Keratinocyte (primary cell): ENCODE measurements around the gene CPNE7. TPM values are rescaled to one million over a fixed set of nuclear protein-coding genes. Genes with fewer than 3 reads are reported as not detected.

Experiments used
- DNase-seq: peaks from one replicate; pipeline ENCODE4 v3.0.0-alpha.2; 2011; ENCODE audit warnings: low read depth, missing footprints, low spot score
- FAIRE-seq: peaks from 2 replicates; lab custom pipeline; 2011; peaks lifted over from hg19 to GRCh38; lab: Jason Lieb, UNC
- H2AFZ ChIP-seq: 2 replicates; pipeline ENCODE4 v1.6.0; 2012; ENCODE audit warnings: low read length, control low read depth, inconsistent platforms; ENCODE audit not compliant: control insufficient read depth
- H3K27ac ChIP-seq: 2 replicates; pipeline ENCODE4 v1.5.1; 2011; ENCODE audit warnings: low read length; ENCODE audit not compliant: control insufficient read depth, insufficient read depth
- H3K27me3 ChIP-seq: 3 replicates; pipeline ENCODE4 v1.6.0; 2011; ENCODE audit warnings: low read length; ENCODE audit not compliant: control insufficient read depth, insufficient read depth; ENCODE audit errors: extremely low read depth
- H3K36me3 ChIP-seq, 2 experiments: 2 replicates in 1 of 2; 3 replicates in 1 of 2; pipeline ENCODE4 v1.5.1; 2011; ENCODE audit warnings: low read length in 2 of 2, mild to moderate bottlenecking in 1 of 2; ENCODE audit not compliant: control insufficient read depth in 2 of 2, insufficient read depth in 2 of 2; ENCODE audit errors: extremely low read depth in 1 of 2
- H3K4me1 ChIP-seq: 3 replicates; pipeline ENCODE4 v1.5.1; 2011; ENCODE audit warnings: low read length; ENCODE audit not compliant: control insufficient read depth, insufficient read depth; ENCODE audit errors: extremely low read depth
- H3K4me2 ChIP-seq: 3 replicates; pipeline ENCODE4 v1.6.0; 2011; ENCODE audit warnings: low read depth, low read length; ENCODE audit not compliant: control insufficient read depth, insufficient read depth; ENCODE audit errors: extremely low read depth
- H3K4me3 ChIP-seq, 3 experiments: fragments of 200-600 bp in 1 of 3; sonication (generic) in 1 of 3; 2 replicates in 2 of 3; 3 replicates in 1 of 3; pipeline ENCODE4 v1.5.1; 2011 to 2016; ENCODE audit warnings: low read length in 3 of 3, mild to moderate bottlenecking in 3 of 3, control low read depth in 2 of 3, inconsistent platforms in 1 of 3, low read depth in 1 of 3, mixed read lengths in 1 of 3, mixed run types in 1 of 3, moderate library complexity in 1 of 3; ENCODE audit not compliant: control insufficient read depth in 2 of 3, insufficient read depth in 2 of 3; ENCODE audit errors: extremely low read depth in 1 of 3
- H3K79me2 ChIP-seq: 2 replicates; pipeline ENCODE4 v1.6.0; 2012; ENCODE audit warnings: low read length; ENCODE audit not compliant: control insufficient read depth, insufficient read depth
- H3K9ac ChIP-seq: 3 replicates; pipeline ENCODE4 v1.6.0; 2011; ENCODE audit warnings: low read length; ENCODE audit not compliant: control insufficient read depth, insufficient read depth; ENCODE audit errors: extremely low read depth
- H3K9me1 ChIP-seq: 3 replicates; pipeline ENCODE4 v1.6.0; 2011; ENCODE audit warnings: low read length; ENCODE audit not compliant: control insufficient read depth, insufficient read depth; ENCODE audit errors: extremely low read depth
- H3K9me3 ChIP-seq: 2 replicates; pipeline ENCODE4 v1.5.1; 2012; ENCODE audit warnings: low read depth, low read length; ENCODE audit not compliant: control insufficient read depth
- H4K20me1 ChIP-seq: 3 replicates; pipeline ENCODE4 v1.6.0; 2011; ENCODE audit warnings: low read length; ENCODE audit not compliant: control insufficient read depth, insufficient read depth; ENCODE audit errors: extremely low read depth
- EZH2 ChIP-seq: IDR thresholded peaks from one replicate; pipeline ENCODE4 v1.6.1; 2012; ENCODE audit warnings: inconsistent platforms, mild to moderate bottlenecking, low read length, moderate library complexity
- dilution Hi-C: fragments of 300-500 bp; cut with MboI; formaldehyde crosslinking; loops from one replicate; pipeline ENCODE4 v1.7.0; 2020; ENCODE audit warnings: low sequenced_read_pairs; ENCODE audit not compliant: extremely low pct_ligation_motif_present
- polyA plus RNA-seq, 5 experiments: library from polyadenylated mRNA; depleted of rRNA in 3 of 5; stranded (reverse) in 3 of 5; stranded (forward) in 1 of 5; unstranded in 1 of 5; fragments of >200 nt; gene quantifications; 1 replicate in 1 of 5; 2 replicates in 3 of 5; 3 replicates in 1 of 5; pipeline versions ENCODE4 v1.2.1 to v1.2.3, GENCODE V29; 2011 to 2012; ENCODE audit warnings: missing spikeins in 2 of 5, low read depth in 1 of 5, low replicate concordance in 1 of 5
- TF ChIP-seq, protein P1 (sequence below), 3 experiments: IDR thresholded peaks in 1 of 3; conservative IDR thresholded peaks in 1 of 3; optimal IDR thresholded peaks in 1 of 3; 2 replicates in 2 of 3; 3 replicates in 1 of 3; pipeline versions ENCODE3 to v1.5.1; 2011; ENCODE audit warnings: low read length in 3 of 3, mild to moderate bottlenecking in 3 of 3, moderate library complexity in 2 of 3, control low read depth in 1 of 3, inconsistent platforms in 1 of 3; ENCODE audit not compliant: insufficient read depth in 2 of 3; ENCODE audit errors: extremely low read depth in 1 of 3

The CPNE7 gene
- polyA plus RNA-seq, 1 donor (not counting 4 experiments of a cell fraction or from before 2014, with no cell fraction given), result 9.1 TPM

DNA sequence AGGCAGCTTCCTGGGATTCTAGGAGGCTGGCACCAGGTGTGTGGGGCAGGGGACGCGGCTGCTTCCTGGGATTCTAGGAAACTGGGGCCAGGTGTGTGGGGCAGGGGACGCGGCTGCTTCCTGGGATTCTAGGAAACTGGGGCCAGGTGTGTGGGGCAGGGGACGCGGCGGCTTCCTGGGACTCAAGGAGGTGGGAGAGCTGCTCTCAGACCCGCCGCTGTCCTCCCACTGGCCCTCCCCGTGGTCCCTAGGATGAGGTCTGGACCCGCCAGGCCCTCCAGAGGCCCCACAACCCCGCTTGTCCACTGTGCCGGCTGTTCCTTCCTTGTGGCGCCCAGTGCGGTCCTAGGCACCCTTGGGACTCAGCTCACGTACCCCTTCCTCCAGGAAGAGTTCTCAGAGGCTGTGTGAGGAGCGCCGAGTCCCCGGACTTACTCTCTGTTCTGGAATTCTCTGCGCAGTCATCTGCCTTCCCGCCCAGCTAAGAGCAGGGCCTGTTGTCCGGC, 38.4 kb downstream of the CPNE7 start:
- TF ChIP-seq, protein P1, sequence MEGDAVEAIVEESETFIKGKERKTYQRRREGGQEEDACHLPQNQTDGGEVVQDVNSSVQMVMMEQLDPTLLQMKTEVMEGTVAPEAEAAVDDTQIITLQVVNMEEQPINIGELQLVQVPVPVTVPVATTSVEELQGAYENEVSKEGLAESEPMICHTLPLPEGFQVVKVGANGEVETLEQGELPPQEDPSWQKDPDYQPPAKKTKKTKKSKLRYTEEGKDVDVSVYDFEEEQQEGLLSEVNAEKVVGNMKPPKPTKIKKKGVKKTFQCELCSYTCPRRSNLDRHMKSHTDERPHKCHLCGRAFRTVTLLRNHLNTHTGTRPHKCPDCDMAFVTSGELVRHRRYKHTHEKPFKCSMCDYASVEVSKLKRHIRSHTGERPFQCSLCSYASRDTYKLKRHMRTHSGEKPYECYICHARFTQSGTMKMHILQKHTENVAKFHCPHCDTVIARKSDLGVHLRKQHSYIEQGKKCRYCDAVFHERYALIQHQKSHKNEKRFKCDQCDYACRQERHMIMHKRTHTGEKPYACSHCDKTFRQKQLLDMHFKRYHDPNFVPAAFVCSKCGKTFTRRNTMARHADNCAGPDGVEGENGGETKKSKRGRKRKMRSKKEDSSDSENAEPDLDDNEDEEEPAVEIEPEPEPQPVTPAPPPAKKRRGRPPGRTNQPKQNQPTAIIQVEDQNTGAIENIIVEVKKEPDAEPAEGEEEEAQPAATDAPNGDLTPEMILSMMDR (optimal IDR thresholded peaks at IDR 0.05 in 1 of 3, IDR thresholded peaks at IDR 0.05 in 1 of 3, conservative IDR thresholded peaks at IDR 0.05 in 1 of 3; ENCODE audit: extremely low read depth in 1 of 3, insufficient read depth in 2 of 3, low read length in 3 of 3), result no peak
- TF ChIP-seq EZH2, result no peak

DNA sequence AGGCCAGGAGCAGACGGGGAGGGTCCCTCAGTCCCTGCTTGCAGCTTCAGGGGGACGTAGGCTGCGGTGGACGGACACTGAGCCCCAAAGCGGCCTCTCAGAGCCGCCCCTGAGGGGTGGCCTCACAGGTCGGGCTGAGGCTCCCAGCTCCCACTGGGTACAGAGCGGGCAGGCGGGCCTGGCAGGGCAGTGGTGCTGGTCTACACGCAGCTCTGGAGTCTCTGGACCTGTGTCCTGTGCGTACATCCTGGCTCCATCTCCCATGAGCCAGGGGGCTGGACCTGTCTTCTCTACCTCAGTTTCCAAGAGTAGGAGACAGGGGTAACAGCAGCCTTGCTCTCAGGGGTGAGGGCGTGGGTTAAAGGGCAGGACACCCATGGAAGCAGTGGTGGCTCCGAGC, 39.6 kb downstream of the CPNE7 start:
- FAIRE-seq, result no peak
- no peaks in the 10 kb centered on the region for H4K20me1 ChIP-seq
- no peak for TF ChIP-seq EZH2
- TF ChIP-seq, protein P1 (optimal IDR thresholded peaks at IDR 0.05 in 1 of 3, IDR thresholded peaks at IDR 0.05 in 1 of 3, conservative IDR thresholded peaks at IDR 0.05 in 1 of 3; ENCODE audit: extremely low read depth in 1 of 3, insufficient read depth in 2 of 3, low read length in 3 of 3), result no peak
- no peaks in the 10 kb centered on the region for H3K36me3 ChIP-seq
- H3K4me3 ChIP-seq, result no peak overlapping the region
- H3K27ac ChIP-seq, result no peak overlapping the region
- H3K27me3 ChIP-seq, result peaks cover 5% of the 10 kb centered on the region
- DNase-seq, result no peak
- H3K4me2 ChIP-seq, result no peak overlapping the region
- no peaks in the 10 kb centered on the region for H3K79me2 ChIP-seq
- no peaks in the 10 kb centered on the region for H3K9me3 ChIP-seq
- no peaks in the 10 kb centered on the region for H3K9me1 ChIP-seq
- H3K4me1 ChIP-seq, result peaks cover 6% of the 10 kb centered on the region
- no peak overlapping the region for H3K9ac ChIP-seq
- H2AFZ ChIP-seq, result no peak overlapping the region
- dilution Hi-C loops, result no loop called here

More for the DNA sequence above, 38.4 kb downstream of the CPNE7 start:
- Histone ChIP-seq H2AFZ (no peak overlapping the region), H3K4me1 (peaks cover 6% of the 10 kb centered on the region), H3K9me1 (no peaks in the 10 kb centered on the region), H3K9ac (no peak overlapping the region), H3K27me3 (peaks cover 5% of the 10 kb centered on the region), H3K79me2 (no peaks in the 10 kb centered on the region), H4K20me1 (no peaks in the 10 kb centered on the region), H3K27ac (no peak overlapping the region), H3K4me3 (no peak overlapping the region), H3K9me3 (no peaks in the 10 kb centered on the region), H3K4me2 (no peak overlapping the region), H3K36me3 (no peaks in the 10 kb centered on the region)
- dilution Hi-C loops, result no loop called here
- no peak for DNase-seq
- no peak for FAIRE-seq
